Astrocyte (in vitro differentiated cells and primary cell): ENCODE measurements around the gene PSEN1.

Experiments
- EZH2 ChIP-seq: IDR thresholded peaks from 2 replicates; pipeline ENCODE4 v1.6.1; 2012; ENCODE audit warnings: mild to moderate bottlenecking, low read length, inconsistent platforms; ENCODE audit not compliant: insufficient read depth
- TF ChIP-seq, protein P1 (sequence below): IDR thresholded peaks from 2 replicates; pipeline ENCODE4 v1.5.1; 2011; ENCODE audit warnings: low read depth, mild to moderate bottlenecking, inconsistent platforms, low read length, moderate library complexity; ENCODE audit not compliant: insufficient read depth

DNA sequence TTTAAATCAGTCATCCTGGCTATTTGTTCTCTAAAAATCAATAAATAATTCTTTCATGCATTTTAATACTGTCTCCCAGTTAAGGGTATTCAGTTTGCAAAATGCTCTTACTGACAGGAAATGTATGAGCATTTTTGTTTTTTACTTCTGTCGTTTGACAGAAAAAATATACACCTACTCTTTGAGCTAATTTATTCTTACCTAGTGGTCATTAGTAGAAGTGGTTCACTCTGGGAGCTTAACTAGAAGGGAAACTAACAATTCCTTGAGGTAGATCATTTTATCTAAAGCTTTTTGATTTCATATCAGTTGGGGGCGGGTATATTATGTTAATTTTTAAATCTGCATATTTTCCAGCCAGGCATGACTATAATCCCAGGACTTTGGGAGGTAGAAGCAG, 67.2 kb downstream of the PSEN1 start:
- TF ChIP-seq, protein P1, sequence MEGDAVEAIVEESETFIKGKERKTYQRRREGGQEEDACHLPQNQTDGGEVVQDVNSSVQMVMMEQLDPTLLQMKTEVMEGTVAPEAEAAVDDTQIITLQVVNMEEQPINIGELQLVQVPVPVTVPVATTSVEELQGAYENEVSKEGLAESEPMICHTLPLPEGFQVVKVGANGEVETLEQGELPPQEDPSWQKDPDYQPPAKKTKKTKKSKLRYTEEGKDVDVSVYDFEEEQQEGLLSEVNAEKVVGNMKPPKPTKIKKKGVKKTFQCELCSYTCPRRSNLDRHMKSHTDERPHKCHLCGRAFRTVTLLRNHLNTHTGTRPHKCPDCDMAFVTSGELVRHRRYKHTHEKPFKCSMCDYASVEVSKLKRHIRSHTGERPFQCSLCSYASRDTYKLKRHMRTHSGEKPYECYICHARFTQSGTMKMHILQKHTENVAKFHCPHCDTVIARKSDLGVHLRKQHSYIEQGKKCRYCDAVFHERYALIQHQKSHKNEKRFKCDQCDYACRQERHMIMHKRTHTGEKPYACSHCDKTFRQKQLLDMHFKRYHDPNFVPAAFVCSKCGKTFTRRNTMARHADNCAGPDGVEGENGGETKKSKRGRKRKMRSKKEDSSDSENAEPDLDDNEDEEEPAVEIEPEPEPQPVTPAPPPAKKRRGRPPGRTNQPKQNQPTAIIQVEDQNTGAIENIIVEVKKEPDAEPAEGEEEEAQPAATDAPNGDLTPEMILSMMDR = no peak
- TF ChIP-seq EZH2 = no peak
